HepG2 (cell line): ENCODE data around the gene ZDHHC16. TPM values are rescaled to one million over a fixed set of nuclear protein-coding genes. Genes with fewer than 3 reads are reported as not detected.

Experiments
- ARID3A ChIP-seq: IDR thresholded peaks from 2 replicates; pipeline ENCODE4 v1.6.1; 2012; ENCODE audit warnings: low read depth, low read length, improper control_type of control experiment
- ATF2 ChIP-seq: sonication (generic); formaldehyde crosslinking; IDR thresholded peaks from 2 replicates; pipeline ENCODE4 v1.4.0; 2020; ENCODE audit warnings: missing genetic modification reagents
- CBX2 ChIP-seq, 2 experiments: fragments of 200-600 bp in 1 of 2; sonication (generic); formaldehyde crosslinking in 1 of 2; IDR thresholded peaks; 2 replicates each; pipeline versions ENCODE4 v1.7.0 to v1.8.1; 2018 to 2022; ENCODE audit warnings: low read depth in 2 of 2, low read length in 1 of 2, mild to moderate bottlenecking in 1 of 2, missing genetic modification reagents in 1 of 2
- CCDC6 ChIP-seq: sonication (generic); formaldehyde crosslinking; IDR thresholded peaks from 2 replicates; pipeline ENCODE4 v1.8.1; 2022; ENCODE audit warnings: mild to moderate bottlenecking, missing genetic modification reagents, moderate library complexity
- DPF2 ChIP-seq: sonication (generic); formaldehyde crosslinking; IDR thresholded peaks from 2 replicates; pipeline ENCODE4 v1.4.0; 2020; ENCODE audit warnings: mild to moderate bottlenecking, low read depth, missing genetic modification reagents, borderline replicate concordance
- JUND ChIP-seq: sonication (generic); formaldehyde crosslinking; IDR thresholded peaks from 2 replicates; pipeline ENCODE4 v1.8.0; 2022; ENCODE audit warnings: mild to moderate bottlenecking, missing genetic modification reagents
- MLLT10 ChIP-seq: sonication (generic); formaldehyde crosslinking; IDR thresholded peaks from 2 replicates; pipeline ENCODE4 v1.4.0; 2020; ENCODE audit warnings: missing genetic modification reagents
- NAIF1 ChIP-seq: sonication (generic); formaldehyde crosslinking; IDR thresholded peaks from 2 replicates; pipeline ENCODE4 v1.5.0; 2020; ENCODE audit warnings: mild to moderate bottlenecking, missing genetic modification reagents, borderline replicate concordance
- NFE2 ChIP-seq: sonication (generic); formaldehyde crosslinking; IDR thresholded peaks from 2 replicates; pipeline ENCODE4 v1.4.0; 2020; ENCODE audit warnings: missing genetic modification reagents
- RBM22 ChIP-seq: fragments of 200-400 bp; formaldehyde crosslinking; optimal IDR thresholded peaks from 2 replicates; pipeline ENCODE3; 2017; ENCODE audit warnings: mild to moderate bottlenecking, low read length, moderate library complexity
- SKIL ChIP-seq: sonication (generic); formaldehyde crosslinking; IDR thresholded peaks from 2 replicates; pipeline ENCODE4 v1.8.0; 2022; ENCODE audit warnings: missing genetic modification reagents, mild to moderate bottlenecking, moderate library complexity, borderline replicate concordance
- TBL1XR1 ChIP-seq: fragments of 150-350 bp; IDR thresholded peaks from 2 replicates; pipeline ENCODE4 v1.6.1; 2014; ENCODE audit warnings: borderline replicate concordance, low read length; ENCODE audit not compliant: partially characterized antibody
- TERF1 ChIP-seq: sonication (generic); formaldehyde crosslinking; IDR thresholded peaks from 2 replicates; pipeline ENCODE4 v1.8.0; 2022; ENCODE audit warnings: mild to moderate bottlenecking, missing genetic modification reagents, moderate library complexity
- ZNF17 ChIP-seq: sonication (generic); formaldehyde crosslinking; IDR thresholded peaks from 2 replicates; pipeline ENCODE4 v1.5.0; 2020; ENCODE audit warnings: mild to moderate bottlenecking, missing genetic modification reagents
- ZNF570 ChIP-seq: sonication (generic); formaldehyde crosslinking; IDR thresholded peaks from 2 replicates; pipeline ENCODE4 v1.4.0; 2020; ENCODE audit warnings: mild to moderate bottlenecking, missing genetic modification reagents, borderline replicate concordance
- ZNF614 ChIP-seq: IDR thresholded peaks from 2 replicates; pipeline ENCODE4 v1.6.1; 2018; ENCODE audit warnings: missing biosample characterization, missing genetic modification reagents, inconsistent platforms, borderline replicate concordance
- ZNF777 ChIP-seq: sonication (generic); formaldehyde crosslinking; IDR thresholded peaks from 2 replicates; pipeline ENCODE4 v1.4.0; 2020; ENCODE audit warnings: missing genetic modification reagents
- ZSCAN25 ChIP-seq: sonication (generic); formaldehyde crosslinking; IDR thresholded peaks from 2 replicates; pipeline ENCODE4 v1.8.0; 2022; ENCODE audit warnings: mild to moderate bottlenecking, missing genetic modification reagents
- polyA plus RNA-seq, 8 experiments: library from polyadenylated mRNA; depleted of rRNA in 3 of 8; stranded (reverse) in 7 of 8; unstranded in 1 of 8; fragments of >200 nt; fragmentation: Illumina TruSeq in 4 of 8; extraction: Trizol in 4 of 8; gene quantifications; 2 replicates each; pipeline versions ENCODE4 v1.2.1 to v1.2.3, GENCODE V29; 2011 to 2016; ENCODE audit warnings: low read depth in 4 of 8, missing spikeins in 1 of 8, mixed read lengths in 1 of 8; ENCODE audit not compliant: insufficient read depth in 1 of 8
- total RNA-seq, 5 experiments: library from RNA; depleted of rRNA; stranded (reverse); fragments of >200 nt; fragmentation: Illumina TruSeq; extraction: Trizol; gene quantifications; 2 replicates each; pipeline ENCODE4 v1.2.3, GENCODE V29; 2016; ENCODE audit warnings: low read depth in 1 of 5
- TF ChIP-seq, protein P1 (sequence below): sonication (generic); formaldehyde crosslinking; IDR thresholded peaks from 2 replicates; pipeline ENCODE4 v1.4.0; 2020; ENCODE audit warnings: missing genetic modification reagents, mild to moderate bottlenecking, borderline replicate concordance

The ZDHHC16 gene
- total and polyA plus RNA-seq, 2 of the 13 experiments (the other 11 are each of a cell fraction or from before 2014, with no cell fraction given): 40.8 to 41.8 TPM

DNA sequence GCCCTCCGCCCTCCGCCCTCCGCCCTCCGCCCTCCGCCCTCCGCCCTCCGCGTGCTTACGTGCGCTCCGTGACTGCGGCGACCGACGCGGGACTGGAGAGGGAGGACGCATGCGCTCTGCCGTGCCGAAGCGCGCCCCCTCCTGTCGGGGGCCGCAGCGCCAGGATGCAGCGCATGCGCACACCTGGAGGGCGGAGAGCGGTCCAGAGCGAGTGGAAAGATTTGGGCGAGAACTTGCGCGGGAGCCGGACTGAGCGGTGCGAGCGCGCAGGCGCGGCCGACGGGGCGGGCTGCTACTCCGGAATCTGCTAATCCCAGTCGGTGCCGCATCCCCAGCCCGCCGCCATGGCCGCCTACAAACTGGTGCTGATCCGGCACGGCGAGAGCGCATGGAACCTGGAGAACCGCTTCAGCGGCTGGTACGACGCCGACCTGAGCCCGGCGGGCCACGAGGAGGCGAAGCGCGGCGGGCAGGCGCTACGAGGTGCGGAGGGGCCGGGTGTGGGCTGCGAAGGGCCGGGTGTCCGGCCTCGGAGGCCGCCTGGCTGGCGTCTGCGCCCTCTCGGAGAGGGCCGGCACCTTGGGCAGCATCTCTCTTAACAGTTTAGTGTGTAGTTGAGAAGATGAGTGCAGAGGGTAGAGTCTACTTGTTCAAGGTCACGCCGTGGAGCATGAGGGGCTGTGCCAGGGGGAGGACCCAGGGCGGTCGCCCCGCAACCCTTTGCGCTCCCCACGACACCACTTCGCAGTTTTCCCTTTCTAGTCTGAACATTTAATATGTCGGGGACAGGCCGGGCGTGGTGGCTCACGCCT lies 19.8 kb upstream of the ZDHHC16 start, which contains the start of gene PGAM1 (continued):
- TF ChIP-seq CBX2 (IDR thresholded peaks at IDR 0.05; ENCODE audit: low read depth, low read length) (no peak), CBX2 (CRISPR knock-in tag; IDR thresholded peaks at IDR 0.05; ENCODE audit: low read depth) (no peak), ZNF570 (no peak), CCDC6 (CRISPR knock-in tag) (no peak), RBM22 (no peak), ATF2 (CRISPR knock-in tag) (peak; percentile 63; the same call in 1 of the 2 replicates), SKIL (no peak), TBL1XR1 (no peak), ZSCAN25 (no peak), ZNF17 (CRISPR knock-in tag) (no peak), MLLT10 (CRISPR knock-in tag) (no peak), JUND (no peak), NAIF1 (CRISPR knock-in tag) (no peak), ARID3A (no peak), NFE2 (CRISPR knock-in tag) (no peak), ZNF614 (peak; percentile 82), ZNF777 (CRISPR knock-in tag) (peak; percentile 94), DPF2 (CRISPR knock-in tag) (no peak), TERF1 (CRISPR knock-in tag) (no peak)
- TF ChIP-seq, protein P1, sequence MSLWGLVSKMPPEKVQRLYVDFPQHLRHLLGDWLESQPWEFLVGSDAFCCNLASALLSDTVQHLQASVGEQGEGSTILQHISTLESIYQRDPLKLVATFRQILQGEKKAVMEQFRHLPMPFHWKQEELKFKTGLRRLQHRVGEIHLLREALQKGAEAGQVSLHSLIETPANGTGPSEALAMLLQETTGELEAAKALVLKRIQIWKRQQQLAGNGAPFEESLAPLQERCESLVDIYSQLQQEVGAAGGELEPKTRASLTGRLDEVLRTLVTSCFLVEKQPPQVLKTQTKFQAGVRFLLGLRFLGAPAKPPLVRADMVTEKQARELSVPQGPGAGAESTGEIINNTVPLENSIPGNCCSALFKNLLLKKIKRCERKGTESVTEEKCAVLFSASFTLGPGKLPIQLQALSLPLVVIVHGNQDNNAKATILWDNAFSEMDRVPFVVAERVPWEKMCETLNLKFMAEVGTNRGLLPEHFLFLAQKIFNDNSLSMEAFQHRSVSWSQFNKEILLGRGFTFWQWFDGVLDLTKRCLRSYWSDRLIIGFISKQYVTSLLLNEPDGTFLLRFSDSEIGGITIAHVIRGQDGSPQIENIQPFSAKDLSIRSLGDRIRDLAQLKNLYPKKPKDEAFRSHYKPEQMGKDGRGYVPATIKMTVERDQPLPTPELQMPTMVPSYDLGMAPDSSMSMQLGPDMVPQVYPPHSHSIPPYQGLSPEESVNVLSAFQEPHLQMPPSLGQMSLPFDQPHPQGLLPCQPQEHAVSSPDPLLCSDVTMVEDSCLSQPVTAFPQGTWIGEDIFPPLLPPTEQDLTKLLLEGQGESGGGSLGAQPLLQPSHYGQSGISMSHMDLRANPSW: no peak
